T-helper 1 cell treated with Interleukin-12 subunit alpha and Interleukin-12 subunit beta and Interleukin-4 antibody, amounts not matched to agents 30 μg/mL and 1 μg/mL, for 36 hours (primary cell): ENCODE data around the gene MARCHF9.
A peak's percentile ranks its signal among the peaks of the same experiment; 100 is the strongest.
"Not testable (repeated sequence)": the region's sequence is repeated elsewhere in the genome, so short reads cannot be mapped to it uniquely, and the experiment has no call there.

Source experiments
- H3K27ac Mint-ChIP-seq: one replicate; pipeline ENCODE4 v1.8.0; 2021; ENCODE audit warnings: mild to moderate bottlenecking, mixed read lengths
- H3K27me3 Mint-ChIP-seq: one replicate; pipeline ENCODE4 v1.8.0; 2021; ENCODE audit warnings: low read depth, mixed read lengths
- H3K36me3 Mint-ChIP-seq: one replicate; pipeline ENCODE4 v1.8.0; 2021; ENCODE audit warnings: low read depth, mixed read lengths
- H3K4me1 Mint-ChIP-seq: one replicate; pipeline ENCODE4 v1.8.0; 2021; ENCODE audit warnings: low read depth, mixed read lengths
- H3K4me3 Mint-ChIP-seq: one replicate; pipeline ENCODE4 v1.8.0; 2021; ENCODE audit warnings: mild to moderate bottlenecking, moderate library complexity, mixed read lengths
- H3K9me3 Mint-ChIP-seq: one replicate; pipeline ENCODE4 v1.8.0; 2021; ENCODE audit warnings: mixed read lengths

MARCHF9 gene, protein sequence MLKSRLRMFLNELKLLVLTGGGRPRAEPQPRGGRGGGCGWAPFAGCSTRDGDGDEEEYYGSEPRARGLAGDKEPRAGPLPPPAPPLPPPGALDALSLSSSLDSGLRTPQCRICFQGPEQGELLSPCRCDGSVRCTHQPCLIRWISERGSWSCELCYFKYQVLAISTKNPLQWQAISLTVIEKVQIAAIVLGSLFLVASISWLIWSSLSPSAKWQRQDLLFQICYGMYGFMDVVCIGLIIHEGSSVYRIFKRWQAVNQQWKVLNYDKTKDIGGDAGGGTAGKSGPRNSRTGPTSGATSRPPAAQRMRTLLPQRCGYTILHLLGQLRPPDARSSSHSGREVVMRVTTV

DNA sequence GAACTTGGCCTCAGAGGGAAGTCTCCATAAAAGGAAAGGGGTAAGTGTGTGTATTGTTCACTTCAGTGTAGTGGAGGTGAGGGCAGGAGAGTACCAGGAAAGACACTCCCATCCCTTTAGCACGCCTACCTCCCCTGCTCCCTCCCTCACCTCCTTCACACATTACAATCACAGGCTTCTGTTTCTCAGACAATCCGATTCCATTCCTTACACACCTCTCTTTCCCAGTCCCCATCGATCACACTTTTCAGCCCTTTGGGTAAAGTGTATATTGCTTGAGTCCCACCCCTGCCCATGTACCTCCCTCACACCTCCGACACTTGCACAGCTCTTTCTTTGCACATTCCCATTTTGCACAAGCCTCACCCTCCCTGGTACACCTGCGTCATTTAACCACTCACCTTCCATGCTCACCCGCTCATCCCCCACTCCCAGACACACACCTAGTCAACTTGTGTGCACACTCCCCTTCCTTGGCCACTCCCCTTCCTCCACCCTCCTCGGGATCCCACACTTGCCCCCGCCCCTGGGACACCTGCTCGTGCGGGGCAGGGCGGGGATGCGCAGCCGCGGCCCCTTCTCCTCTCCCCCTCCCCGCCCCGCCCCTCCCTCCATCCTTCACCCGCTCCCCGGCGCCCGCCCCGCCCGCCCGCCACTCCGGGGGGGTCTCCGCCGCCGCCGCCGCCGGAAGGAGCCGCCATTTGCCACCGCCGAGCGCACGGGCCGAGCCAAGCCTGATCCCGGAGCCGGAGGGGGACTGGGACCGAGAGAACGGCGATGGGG, at the start of gene MARCHF9:
MARCHF9 (plus strand) TSS at position 693 of the 783 bp plus-strand sequence. CDS start 426 bp downstream, outside the sequence.
- no peaks in the 10 kb centered on the region for H3K9me3 Mint-ChIP-seq
- peak within 1 kb of the TSS; percentile 92 for H3K4me3 Mint-ChIP-seq
- H3K4me1 Mint-ChIP-seq: peaks cover 61% of the 10 kb centered on the region
- peaks cover 33% of the 10 kb centered on the region for H3K36me3 Mint-ChIP-seq
- H3K27me3 Mint-ChIP-seq: peaks cover 3% of the 10 kb centered on the region
- peak within 1 kb of the TSS; percentile 85 for H3K27ac Mint-ChIP-seq

DNA sequence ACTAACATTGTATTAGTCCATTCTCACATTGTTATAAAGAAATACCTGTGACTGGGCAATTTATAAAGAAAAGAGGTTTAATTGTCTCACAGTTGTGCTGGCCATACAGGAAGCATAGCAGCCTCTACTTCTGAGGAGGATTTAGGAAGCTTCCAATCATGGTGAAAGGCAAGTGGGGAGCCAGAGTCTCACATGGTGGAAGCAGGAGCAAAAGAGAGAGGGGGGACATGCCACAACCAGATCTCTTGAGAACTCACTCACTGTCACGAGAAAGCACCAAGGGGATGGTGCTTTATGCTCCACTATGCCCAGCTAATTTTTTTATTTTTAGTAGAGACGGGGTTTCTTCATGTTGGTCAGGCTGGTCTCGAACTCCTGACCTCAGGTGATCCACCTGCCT, 47.7 kb upstream of the MARCHF9 start:
- Mint-ChIP-seq H3K27ac (no peak overlapping the region), H3K4me1 (no peaks in the 10 kb centered on the region), H3K36me3 (peaks cover 51% of the 10 kb centered on the region), H3K4me3 (no peak overlapping the region), H3K9me3 (peaks cover 9% of the 10 kb centered on the region), H3K27me3 (no peaks in the 10 kb centered on the region)

DNA sequence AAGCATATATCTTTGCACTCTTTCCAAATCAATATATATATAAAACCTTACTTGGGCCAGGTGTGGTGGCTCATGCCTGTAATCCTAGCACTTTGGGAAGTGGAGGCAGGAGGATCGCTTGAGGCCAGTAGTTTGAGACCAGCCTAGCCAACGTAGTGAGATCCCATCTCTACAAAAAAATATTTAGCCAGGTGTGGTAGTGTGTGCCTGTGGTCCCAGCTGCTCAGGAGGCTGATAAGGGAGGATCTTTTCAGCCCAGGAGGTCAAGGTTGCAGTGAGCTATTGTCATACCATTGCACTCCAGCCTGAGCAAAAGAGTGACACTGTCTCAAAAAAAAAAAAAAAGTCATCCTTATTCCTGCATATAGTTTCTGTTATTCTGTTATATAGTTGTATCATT, 46.6 kb upstream of the MARCHF9 start:
- H3K27me3 Mint-ChIP-seq: no peaks in the 10 kb centered on the region
- peaks cover 45% of the 10 kb centered on the region for H3K36me3 Mint-ChIP-seq

DNA sequence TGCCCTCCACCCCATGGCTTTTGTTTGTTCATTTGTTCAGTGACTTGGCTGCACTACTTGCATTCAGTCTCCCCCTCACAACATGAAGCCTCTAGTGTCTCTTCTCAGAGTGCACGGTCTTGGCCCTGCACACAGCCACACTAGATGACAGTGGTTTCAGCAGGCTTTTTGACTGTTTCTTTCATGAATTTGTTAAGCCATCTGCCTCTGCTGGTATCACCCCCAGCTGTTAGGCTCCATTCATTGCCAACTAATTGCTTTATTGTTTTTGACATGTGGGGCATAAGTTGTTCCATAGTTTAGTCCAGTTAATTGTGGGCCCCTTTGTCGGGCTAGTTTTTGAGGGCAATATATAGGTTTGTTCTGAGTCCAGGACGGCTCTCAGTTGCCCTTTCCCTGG, 42.2 kb upstream of the MARCHF9 start:
- Mint-ChIP-seq H3K9me3 (peaks cover 4% of the 10 kb centered on the region), H3K36me3 (peaks cover 26% of the 10 kb centered on the region), H3K4me1 (no peaks in the 10 kb centered on the region), H3K4me3 (no peak overlapping the region), H3K27ac (no peak overlapping the region), H3K27me3 (no peaks in the 10 kb centered on the region)

More for the DNA sequence above, 46.6 kb upstream of the MARCHF9 start:
- H3K4me1 Mint-ChIP-seq: no peaks in the 10 kb centered on the region
- no peak overlapping the region for H3K27ac Mint-ChIP-seq
- peaks cover 9% of the 10 kb centered on the region for H3K9me3 Mint-ChIP-seq
- H3K4me3 Mint-ChIP-seq: no peak overlapping the region

DNA sequence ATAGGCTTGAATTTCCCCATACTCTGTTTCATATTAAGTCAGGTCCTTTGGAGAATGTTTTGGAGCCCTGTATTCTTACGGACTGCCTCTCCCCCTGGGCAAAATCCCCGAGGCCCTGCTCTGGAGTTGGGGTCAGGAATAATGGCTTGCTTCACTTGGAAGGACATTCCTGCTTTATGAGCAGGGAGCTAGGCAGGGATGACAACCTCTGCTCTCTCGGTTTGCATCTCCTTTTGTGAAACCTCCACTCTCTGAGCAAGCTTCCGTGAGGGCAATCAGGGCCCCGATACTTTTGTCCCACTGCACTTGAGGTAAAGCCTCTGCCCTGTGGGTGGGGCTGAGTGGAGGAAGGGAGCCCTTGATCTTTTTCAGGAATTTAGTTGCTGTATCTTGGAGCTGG, 41.7 kb upstream of the MARCHF9 start:
- H3K9me3 Mint-ChIP-seq: peaks cover 4% of the 10 kb centered on the region
- H3K36me3 Mint-ChIP-seq: peaks cover 29% of the 10 kb centered on the region
- H3K4me3 Mint-ChIP-seq: no peak overlapping the region
- H3K4me1 Mint-ChIP-seq: no peaks in the 10 kb centered on the region
- no peak overlapping the region for H3K27ac Mint-ChIP-seq
- no peaks in the 10 kb centered on the region for H3K27me3 Mint-ChIP-seq

DNA sequence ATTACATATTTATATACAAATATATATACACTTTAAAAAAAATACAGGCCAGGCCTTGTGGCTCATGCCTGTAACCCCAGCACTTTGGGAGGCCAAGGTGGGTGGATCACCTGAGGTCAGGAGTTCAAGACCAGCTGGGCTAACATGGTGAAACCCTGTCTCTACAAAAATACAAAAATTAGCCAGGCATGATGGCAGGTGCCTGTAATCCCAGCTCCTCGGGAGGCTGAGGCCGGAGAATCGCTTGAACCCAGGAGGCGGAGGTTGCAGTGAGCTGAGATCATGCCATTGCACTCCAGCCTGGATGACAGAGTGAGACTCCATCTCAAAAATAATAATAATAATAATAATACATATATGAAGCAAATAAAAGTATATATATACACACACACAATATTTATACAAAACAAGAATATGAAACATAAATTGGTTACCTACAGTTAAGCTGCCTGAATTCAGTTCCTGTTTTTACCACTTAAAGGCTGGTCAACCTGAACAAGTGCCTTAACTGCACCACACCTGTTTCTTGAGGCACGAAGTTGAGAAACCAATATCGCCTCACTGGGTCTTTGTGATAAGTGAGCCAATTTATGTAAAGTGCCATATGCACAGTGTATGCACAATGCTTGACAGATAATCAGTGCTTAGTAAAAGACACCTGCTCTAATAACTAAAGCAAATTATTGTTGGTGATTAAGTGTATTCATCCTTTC, 39.7 kb upstream of the MARCHF9 start:
- not testable (repeated sequence) for H3K27ac Mint-ChIP-seq, H3K27me3 Mint-ChIP-seq, H3K9me3 Mint-ChIP-seq, H3K4me3 Mint-ChIP-seq, H3K4me1 Mint-ChIP-seq
- peaks cover 33% of the 10 kb centered on the region for H3K36me3 Mint-ChIP-seq

DNA sequence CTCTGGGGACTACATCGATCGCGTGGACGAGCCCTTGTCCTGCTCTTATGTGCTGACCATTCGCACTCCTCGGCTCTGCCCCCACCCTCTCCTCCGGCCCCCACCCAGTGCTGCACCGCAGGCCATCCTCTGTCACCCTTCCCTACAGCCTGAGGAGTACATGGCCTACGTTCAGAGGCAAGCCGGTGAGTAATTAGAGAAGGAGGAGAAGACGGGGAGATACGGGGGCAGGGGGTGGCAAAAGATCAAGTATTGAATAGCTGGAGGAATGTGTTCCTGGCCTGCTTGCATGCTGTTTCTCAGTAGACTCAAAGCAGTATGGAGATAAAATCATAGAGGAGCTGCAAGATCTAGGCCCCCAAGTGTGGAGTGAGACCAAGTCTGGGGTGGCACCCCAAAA, 39.1 kb upstream of the MARCHF9 start:
- Mint-ChIP-seq H3K4me1 (no peaks in the 10 kb centered on the region), H3K36me3 (peaks cover 35% of the 10 kb centered on the region), H3K27ac (no peak overlapping the region), H3K9me3 (peaks cover 4% of the 10 kb centered on the region), H3K27me3 (no peaks in the 10 kb centered on the region), H3K4me3 (no peak overlapping the region)

DNA sequence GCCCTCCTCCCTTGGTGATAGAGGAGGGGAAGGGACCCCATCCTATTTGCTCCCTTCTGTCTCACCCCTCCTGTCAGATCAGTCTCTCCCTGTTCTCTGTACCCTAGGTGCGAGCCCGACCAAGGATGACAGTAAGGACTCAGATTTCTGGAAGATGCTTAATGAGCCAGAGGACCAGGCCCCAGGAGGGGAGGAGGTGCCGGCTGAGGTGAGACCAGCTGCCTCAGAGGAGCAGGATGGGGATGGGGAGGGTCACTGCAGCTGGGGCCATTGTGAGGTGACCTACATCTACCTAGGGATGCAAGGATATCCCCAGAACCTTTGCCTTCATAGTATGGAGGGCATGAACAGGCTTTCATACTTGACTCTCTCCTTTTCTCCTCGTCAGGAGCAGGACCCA, 38.6 kb upstream of the MARCHF9 start:
- H3K27ac Mint-ChIP-seq: no peak overlapping the region
- peaks cover 34% of the 10 kb centered on the region for H3K36me3 Mint-ChIP-seq
- peaks cover 4% of the 10 kb centered on the region for H3K9me3 Mint-ChIP-seq
- no peaks in the 10 kb centered on the region for H3K4me1 Mint-ChIP-seq
- no peaks in the 10 kb centered on the region for H3K27me3 Mint-ChIP-seq
- H3K4me3 Mint-ChIP-seq: no peak overlapping the region

DNA sequence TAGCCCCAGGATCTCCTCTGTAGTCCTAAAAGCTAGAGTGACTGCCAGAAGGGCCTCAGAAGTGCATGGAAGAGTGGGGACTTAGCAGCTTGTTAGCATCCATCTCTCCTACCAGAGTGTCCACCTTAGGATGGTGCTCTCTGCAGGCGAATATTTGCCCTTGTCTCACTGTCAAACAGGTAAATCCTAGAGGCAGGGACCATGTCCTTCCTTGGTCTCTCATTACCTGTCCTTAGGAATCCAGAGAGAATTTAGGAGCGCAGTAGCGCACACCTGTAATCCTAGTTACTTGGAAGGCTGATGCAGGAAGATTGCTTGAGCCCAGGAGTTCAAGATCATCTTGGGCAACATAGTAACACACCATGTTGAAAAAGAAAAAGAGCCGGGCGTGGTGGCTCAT, 37.8 kb upstream of the MARCHF9 start:
- no peak overlapping the region for H3K4me3 Mint-ChIP-seq
- peaks cover 32% of the 10 kb centered on the region for H3K36me3 Mint-ChIP-seq
- no peaks in the 10 kb centered on the region for H3K27me3 Mint-ChIP-seq
- H3K4me1 Mint-ChIP-seq: no peaks in the 10 kb centered on the region
- H3K27ac Mint-ChIP-seq: no peak overlapping the region
- peaks cover under 1% of the 10 kb centered on the region for H3K9me3 Mint-ChIP-seq

DNA sequence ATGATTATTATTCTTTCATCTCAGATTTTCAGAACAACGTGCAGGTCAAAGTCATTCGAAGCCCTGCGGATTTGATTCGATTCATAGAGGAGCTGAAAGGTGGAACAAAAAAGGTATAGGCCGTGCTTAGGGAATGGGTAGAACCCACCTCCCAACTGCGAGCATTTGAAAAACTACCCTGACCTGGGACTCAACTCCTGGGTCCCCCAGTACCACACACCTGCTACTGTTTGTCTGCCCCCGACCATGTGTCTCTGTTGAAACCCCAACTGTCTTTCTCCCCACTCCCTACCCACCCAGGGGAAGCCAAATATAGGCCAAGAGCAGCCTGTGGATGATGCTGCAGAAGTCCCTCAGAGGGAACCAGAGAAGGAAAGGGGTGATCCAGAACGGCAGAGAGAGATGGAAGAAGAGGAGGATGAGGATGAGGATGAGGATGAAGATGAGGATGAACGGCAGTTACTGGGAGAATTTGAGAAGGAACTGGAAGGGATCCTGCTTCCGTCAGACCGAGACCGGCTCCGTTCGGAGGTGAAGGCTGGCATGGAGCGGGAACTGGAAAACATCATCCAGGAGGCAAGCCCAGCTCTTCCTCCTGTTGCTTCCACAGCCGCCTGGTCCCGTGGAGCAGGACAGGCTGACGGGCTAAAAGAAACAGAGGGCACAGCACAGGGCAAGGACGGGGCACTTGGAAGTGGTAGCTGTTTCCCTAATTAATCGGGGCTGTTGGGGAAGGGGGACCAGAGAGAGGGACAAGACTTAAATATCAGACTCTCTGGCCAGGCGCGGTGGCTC, 36.9 kb upstream of the MARCHF9 start:
- Mint-ChIP-seq H3K27ac (no peak overlapping the region), H3K27me3 (no peaks in the 10 kb centered on the region), H3K36me3 (peaks cover 27% of the 10 kb centered on the region), H3K4me3 (no peak overlapping the region), H3K4me1 (no peaks in the 10 kb centered on the region), H3K9me3 (no peaks in the 10 kb centered on the region)

DNA sequence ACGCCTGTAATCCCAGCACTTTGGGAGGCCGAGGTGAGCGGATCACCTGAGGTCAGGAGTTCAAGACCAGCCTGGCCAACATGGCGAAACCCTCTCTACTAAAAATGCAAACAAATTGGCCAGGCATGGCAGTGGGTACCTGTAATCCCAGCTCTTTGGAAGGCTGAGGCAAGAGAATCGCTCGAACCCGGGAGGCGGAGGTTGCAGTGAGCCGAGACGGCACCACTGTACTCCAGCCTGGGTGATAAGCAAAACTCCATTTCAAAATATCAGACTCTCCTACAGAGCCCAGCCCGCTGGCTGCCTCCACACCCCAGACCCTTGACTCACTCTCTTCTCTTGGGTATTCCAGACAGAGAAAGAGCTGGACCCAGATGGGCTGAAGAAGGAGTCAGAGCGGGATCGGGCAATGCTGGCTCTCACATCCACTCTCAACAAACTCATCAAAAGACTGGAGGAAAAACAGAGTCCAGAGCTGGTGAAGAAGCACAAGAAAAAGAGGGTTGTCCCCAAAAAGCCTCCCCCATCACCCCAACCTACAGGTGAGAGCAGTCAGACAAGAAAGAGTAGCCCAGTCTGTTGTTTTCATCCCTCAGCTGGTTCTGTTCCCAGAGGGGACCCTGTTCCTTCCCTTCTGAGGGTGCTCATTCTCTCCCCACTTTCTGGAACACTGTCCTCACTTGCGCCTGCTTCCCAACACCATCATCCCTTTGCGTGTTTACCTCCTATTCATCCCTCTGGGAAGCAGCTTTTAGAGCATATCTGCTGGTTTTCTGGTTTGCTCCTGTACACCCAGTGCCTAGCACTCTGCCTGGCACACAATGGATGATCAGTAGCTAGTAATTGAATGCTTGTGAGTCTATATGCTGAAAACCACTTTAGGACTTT, 36.0 kb upstream of the MARCHF9 start:
- Mint-ChIP-seq H3K4me1 (no peaks in the 10 kb centered on the region), H3K27me3 (no peaks in the 10 kb centered on the region), H3K27ac (no peak overlapping the region), H3K36me3 (peaks cover 27% of the 10 kb centered on the region), H3K4me3 (no peak overlapping the region), H3K9me3 (no peaks in the 10 kb centered on the region)

DNA sequence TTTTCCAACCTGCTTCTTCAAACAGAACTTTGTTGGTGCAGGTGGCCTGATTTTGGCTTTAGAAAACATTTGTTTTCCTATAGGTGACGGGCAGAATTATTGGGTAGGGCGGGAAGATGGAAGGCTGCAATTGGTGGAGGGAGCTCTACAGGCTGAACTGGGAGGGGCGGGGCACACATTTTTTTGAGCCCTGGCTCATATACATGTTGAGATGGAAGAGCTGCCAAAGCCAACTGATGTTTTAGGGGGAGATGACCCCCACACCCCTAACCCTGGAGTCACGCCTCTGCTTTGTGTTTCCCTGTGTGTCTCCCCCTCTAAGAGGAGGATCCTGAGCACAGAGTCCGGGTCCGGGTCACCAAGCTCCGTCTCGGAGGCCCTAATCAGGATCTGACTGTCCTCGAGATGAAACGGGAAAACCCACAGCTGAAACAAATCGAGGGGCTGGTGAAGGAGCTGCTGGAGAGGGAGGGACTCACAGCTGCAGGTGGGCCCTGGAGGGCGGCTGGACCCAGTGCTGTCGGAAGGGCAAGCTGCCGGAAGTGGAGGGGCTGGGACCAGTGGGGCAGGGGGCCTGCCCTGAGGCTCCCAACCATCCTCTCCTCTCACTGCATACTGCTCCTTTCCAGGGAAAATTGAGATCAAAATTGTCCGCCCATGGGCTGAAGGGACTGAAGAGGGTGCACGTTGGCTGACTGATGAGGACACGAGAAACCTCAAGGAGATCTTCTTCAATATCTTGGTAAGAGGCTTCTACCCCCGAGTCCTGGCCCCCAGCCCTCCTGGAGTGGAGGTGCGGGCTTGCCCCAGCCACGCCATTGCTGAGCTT, 34.9 kb upstream of the MARCHF9 start:
- Mint-ChIP-seq H3K4me1 (peaks cover 3% of the 10 kb centered on the region), H3K36me3 (peaks cover 30% of the 10 kb centered on the region), H3K27me3 (no peaks in the 10 kb centered on the region), H3K4me3 (no peak overlapping the region), H3K9me3 (no peaks in the 10 kb centered on the region), H3K27ac (no peak overlapping the region)
